NCI-H1105 (cell line): ENCODE results near the gene CENPVL2.
"Not testable (repeated sequence)": the region's sequence is repeated elsewhere in the genome, so short reads cannot be mapped to it uniquely, and the experiment has no call there.

Experiments
- DNase-seq: peaks from one replicate; lab custom pipeline; 2025; lab: John Stamatoyannopoulos, UW

CENPVL2 gene

DNA sequence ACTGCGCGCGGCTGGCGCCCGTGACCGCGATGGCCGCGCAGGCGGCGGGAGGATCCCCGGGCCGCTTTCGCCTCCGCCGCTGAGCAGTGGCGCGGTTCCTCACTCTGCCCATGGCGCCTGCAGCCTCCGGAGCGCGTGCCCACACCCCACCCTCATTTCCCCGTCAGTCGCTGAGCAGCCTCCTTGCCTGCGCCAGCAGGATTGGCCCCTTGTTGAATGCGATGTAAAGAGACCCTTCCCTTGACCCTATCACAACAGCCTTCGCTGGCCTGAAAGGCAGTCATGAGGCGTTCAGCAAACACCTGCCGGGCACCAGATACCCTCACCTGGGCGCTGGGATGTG is at the start of gene CENPVL2:
CENPVL2 (minus strand) TSS at position 112 of the 343 bp plus-strand sequence; CDS start at position 112, 0 bp downstream.
- DNase-seq = not testable (repeated sequence)

DNA sequence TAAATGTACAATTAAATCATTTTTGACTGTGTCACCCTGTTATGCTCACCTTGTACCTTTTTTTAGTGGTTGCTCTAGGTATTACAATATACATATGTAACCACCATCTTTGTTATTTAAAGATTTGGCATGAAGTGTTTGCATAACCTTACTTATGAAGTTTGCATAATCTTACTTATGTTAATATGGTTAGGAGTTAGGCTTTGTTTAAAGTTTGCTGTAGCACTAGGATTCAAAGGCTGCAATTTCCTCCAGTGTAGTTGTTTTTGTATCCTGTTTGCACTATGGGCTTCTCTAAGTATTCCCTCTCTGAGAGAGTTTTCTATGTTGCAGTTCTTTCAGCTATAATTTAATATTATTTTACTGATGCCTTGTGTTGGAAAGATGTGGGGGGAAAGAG is 45.6 kb upstream of the CENPVL2 start:
- DNase-seq = no peak

DNA sequence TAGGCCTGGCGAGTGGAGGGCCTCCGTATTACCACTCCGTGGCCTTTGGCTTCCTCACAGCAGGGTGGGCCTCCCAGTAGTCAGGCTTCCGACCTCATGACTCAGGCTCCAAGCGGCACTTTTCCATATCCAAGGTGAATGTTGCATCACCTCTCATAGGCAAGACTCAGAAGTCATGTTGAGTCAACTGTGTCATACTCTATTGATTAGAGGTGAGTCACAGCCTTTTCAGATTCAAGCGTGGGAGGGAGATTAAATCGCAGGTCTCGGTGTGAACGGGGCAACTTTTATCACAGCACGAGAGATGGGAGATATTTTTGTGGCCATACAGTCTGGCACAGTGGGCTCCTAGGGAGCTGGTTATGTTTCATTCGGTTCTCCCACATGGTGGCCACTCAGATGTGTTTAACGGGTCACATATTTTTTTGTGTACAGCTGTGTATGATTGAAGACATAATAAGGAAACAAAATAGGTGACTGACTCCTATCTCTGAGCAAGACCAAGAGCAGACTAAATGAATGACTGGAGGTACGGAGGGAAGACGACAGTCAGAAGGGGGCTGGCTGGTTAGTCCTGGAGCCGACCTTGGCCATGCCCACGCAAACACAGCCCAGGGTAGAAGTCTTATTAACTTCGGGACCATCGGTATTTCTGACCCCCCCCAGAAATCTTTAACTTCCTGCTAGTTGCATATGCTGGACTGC is 30.5 kb upstream of the CENPVL2 start:
- not testable (repeated sequence) for DNase-seq

DNA sequence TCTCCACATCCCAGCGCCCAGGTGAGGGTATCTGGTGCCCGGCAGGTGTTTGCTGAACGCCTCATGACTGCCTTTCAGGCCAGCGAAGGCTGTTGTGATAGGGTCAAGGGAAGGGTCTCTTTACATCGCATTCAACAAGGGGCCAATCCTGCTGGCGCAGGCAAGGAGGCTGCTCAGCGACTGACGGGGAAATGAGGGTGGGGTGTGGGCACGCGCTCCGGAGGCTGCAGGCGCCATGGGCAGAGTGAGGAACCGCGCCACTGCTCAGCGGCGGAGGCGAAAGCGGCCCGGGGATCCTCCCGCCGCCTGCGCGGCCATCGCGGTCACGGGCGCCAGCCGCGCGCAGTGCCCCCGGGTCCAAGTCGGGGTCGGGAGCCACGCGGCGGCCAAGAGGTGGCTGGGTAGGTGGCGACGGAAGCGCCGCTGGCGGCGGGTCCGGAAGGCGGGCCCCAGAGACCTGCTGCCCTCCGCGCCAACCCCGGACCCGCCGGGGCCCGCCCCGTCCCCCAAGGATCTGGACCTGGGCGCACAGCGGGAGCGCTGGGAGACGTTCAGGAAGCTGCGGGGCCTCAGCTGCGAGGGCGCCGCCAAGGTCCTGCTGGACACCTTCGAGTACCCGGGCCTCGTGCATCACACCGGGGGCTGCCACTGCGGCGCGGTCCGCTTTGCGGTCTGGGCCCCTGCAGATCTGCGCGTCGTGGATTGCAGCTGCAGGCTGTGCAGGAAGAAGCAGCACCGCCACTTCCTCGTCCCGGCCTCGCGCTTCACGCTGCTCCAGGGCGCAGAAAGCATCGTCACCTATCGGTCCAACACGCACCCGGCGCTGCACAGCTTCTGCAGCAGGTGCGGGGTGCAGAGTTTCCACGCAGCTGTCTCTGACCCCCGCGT is 27.9 kb upstream of the CENPVL2 start, which contains the start of gene CENPVL1:
CENPVL1 (plus strand) TSS at position 236 of the 888 bp plus-strand sequence; CDS start at position 236, 0 bp downstream.
- not testable (repeated sequence) for DNase-seq

DNA sequence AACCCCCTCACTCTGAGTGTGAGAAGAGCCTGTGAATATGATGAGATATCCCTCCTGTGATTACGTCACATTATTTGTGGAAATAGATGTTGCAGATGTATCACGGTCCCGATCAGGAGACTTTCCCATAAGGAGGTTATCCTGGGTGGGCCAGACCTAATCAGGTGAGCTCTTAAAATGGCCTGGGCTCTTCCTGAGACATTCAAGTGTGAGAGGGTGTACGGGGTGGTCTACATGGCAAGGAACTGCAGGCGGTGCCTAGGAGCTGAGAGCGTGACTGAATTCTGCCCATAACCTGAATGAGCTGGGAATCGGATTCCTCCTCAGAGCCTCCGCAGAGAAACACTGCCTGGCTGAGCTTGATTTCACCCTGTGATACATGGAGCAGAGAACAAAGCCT is 14.8 kb upstream of the CENPVL2 start:
- DNase-seq = no peak

DNA sequence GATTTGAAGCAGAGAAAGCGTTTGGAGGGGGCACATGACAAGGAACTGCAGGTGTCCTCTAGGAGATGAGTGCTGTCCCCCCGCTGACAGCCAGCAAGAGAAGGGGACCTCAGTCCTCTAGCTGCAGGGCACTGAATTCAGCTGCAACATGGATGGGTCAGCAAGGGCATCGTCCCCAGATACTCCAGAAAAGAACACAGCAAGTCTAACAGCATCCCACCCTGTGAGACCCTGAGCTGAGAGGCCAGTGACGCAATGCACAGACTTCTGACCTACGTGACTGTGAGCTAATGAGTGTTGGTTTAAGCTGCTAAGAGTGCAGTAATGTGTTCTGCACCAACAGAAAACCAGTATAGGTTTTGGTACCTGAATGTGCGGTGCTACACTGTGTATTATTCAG is 11.6 kb upstream of the CENPVL2 start:
- DNase-seq = no peak

DNA sequence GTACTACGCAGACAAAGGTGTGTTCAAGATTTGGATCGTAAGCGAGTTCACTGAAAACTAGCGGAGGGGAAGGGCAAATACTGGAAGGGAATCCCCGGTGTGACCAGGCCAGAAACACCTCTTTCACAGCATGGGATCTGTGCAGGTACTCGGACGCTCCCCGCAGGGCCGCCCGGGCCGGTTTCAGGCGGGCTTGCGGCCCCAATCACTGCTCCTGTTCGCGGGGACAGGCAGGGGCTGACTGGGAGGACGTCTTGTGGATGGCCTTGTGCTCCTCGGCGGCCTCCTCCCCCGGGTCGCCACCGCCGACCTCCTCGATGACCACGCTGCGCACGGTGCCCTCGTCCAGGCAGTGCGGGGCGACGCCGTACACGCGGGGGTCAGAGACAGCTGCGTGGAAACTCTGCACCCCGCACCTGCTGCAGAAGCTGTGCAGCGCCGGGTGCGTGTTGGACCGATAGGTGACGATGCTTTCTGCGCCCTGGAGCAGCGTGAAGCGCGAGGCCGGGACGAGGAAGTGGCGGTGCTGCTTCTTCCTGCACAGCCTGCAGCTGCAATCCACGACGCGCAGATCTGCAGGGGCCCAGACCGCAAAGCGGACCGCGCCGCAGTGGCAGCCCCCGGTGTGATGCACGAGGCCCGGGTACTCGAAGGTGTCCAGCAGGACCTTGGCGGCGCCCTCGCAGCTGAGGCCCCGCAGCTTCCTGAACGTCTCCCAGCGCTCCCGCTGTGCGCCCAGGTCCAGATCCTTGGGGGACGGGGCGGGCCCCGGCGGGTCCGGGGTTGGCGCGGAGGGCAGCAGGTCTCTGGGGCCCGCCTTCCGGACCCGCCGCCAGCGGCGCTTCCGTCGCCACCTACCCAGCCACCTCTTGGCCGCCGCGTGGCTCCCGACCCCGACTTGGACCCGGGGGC is 567 bp downstream of the CENPVL2 start:
- not testable (repeated sequence) for DNase-seq

DNA sequence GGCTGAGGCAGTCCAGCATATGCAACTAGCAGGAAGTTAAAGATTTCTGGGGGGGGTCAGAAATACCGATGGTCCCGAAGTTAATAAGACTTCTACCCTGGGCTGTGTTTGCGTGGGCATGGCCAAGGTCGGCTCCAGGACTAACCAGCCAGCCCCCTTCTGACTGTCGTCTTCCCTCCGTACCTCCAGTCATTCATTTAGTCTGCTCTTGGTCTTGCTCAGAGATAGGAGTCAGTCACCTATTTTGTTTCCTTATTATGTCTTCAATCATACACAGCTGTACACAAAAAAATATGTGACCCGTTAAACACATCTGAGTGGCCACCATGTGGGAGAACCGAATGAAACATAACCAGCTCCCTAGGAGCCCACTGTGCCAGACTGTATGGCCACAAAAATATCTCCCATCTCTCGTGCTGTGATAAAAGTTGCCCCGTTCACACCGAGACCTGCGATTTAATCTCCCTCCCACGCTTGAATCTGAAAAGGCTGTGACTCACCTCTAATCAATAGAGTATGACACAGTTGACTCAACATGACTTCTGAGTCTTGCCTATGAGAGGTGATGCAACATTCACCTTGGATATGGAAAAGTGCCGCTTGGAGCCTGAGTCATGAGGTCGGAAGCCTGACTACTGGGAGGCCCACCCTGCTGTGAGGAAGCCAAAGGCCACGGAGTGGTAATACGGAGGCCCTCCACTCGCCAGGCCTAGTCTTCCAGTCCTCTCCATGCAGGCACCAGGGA is 2.8 kb downstream of the CENPVL2 start:
- not testable (repeated sequence) for DNase-seq

DNA sequence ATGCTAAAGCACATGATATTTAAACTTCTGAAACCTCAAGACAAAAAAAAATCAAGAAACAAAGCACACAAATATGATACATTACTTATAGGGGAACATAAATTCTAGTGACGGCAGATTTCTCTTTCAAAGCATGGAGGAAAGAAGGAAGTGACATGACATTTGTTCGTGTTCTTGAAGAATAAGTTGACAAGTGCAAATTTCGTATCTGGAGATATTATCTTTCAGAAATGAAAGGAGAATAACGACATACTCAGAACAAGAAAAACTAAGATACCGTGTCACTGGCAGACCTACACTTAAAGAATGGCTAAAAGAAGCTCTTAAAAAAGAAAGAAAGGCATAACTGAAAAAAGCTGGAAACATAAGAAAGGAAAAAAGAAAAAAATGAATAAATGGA is 16.6 kb downstream of the CENPVL2 start:
- DNase-seq = no peak

DNA sequence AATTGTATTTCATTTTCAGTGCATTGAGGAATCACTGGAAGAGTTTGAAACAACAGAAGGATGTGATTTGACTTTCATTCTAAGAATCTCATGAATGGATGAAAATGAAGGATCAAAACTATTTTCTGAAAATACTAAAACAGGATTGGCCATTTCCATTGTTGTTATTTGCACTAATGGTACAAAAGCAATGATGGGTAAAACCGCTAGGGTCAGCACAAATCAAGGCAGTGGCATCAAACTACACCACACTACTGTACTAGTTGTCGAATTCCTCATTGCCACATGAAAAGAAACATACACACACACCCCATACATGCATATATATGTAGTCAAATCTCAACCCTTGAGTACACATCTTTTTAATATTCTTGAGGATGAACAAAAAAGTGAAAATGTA is 39.3 kb downstream of the CENPVL2 start:
- no peak for DNase-seq

DNA sequence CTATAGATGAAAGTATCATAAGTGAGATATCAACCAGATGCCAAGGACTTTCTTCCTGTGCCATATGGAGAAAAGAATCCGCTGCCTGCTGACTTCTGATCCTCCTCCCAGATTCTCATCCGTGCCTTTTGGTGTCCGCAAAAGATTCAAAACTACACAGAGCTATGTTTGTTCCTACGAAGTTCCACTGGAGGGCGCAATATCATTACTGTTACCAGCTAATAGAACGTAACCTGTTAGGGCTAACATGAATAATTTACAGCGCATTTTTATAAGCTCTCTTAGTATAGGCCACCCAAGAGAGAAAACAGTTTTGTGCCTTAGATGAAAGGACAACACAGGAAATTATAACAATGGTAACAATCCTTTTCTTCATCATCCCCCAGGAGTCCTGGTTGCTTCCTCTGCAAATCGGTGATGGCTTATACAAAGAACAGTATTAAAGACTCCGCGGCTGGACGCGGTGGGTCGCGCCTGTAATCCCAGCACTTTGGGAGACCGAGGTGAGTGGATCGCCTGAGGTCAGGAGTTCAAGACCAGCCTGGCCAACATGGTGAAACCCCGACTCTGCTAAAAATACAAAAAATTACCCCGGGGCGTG is 41.1 kb downstream of the CENPVL2 start:
- DNase-seq = peak; percentile 3

DNA sequence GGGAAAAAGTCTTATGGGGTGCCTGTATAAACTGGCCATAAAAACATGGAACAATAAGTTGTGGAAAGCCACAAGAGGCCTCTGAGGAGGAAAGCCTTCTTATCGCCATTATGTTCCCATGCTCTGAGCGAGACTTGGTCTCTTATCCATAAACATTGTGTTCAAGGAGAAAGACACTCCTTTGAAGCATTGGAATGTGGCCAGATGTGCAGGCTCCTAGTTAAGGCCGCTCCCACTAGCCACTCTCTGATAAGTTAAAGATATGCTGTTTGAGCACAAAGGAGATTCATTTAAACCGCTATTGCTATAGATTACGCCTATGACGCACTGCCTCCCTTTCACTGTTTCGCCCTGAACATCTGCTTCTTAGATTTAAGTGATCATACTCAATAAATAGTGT is 46.1 kb downstream of the CENPVL2 start:
- DNase-seq = not testable (repeated sequence)
